GM12892 (cell line): ENCODE data around the gene DGKB.

Experiments
- DNase-seq: peaks from one replicate; pipeline ENCODE4 v3.0.0; 2011; ENCODE audit not compliant: insufficient read length
- FAIRE-seq: peaks from 2 replicates; lab custom pipeline; 2011; peaks lifted over from hg19 to GRCh38; lab: Jason Lieb, UNC
- POLR2A ChIP-seq: IDR thresholded peaks from 2 replicates; pipeline ENCODE4 v1.6.1; 2011; ENCODE audit warnings: low read depth, low read length, control low read depth
- POLR2AphosphoS5 ChIP-seq: IDR thresholded peaks from 2 replicates; pipeline ENCODE4 v1.6.1; 2011; ENCODE audit warnings: low read depth, low read length, control low read depth
- TAF1 ChIP-seq: IDR thresholded peaks from 2 replicates; pipeline ENCODE4 v1.6.1; 2011; ENCODE audit warnings: low read depth, mild to moderate bottlenecking, control low read depth, low read length, borderline replicate concordance

The DGKB gene

DNA sequence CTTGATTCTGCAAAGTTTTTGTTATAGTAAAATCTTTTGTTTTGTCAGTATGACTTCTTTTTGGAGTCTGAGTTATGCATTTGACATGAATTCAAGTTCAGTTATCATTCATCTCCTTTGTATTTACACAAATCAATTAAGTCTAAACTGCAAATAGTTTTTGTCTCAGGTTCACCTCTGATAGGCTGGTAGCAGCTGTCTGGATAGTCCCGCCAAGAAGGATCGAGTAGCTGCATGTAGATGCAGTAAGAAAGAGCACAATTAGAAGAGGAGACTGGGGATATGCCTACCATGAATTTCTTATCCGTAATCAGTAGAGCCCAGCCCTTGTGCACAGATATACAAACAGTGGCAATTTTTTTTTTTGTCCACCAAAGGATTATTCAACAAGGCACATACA is 520.6 kb downstream of the DGKB start:
- DNase-seq: no peak
- no peak for TF ChIP-seq TAF1
- TF ChIP-seq POLR2AphosphoS5: no peak
- no peak for TF ChIP-seq POLR2A
- FAIRE-seq: no peak

DNA sequence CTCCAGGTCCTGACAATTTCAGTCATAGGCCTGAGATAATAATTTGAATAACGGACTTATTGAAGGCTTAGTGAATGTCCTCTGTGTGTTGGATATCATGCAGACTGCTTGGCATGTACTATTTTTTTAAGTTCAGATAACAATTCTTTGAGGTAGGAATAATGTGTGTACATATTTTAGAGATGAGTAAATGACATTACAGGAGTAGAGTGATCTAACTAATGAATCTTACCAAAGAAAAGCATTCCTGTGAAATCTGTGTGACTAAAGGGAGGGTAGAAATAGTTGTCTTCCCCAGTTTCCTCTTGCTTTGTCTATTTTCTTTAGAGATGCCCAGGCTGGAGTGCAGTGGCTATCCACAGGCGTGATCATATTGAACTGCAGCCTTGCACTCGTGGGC is 521.2 kb downstream of the DGKB start:
- FAIRE-seq (no peak), DNase-seq (no peak)
- no peak for TF ChIP-seq TAF1
- no peak for TF ChIP-seq POLR2A
- TF ChIP-seq POLR2AphosphoS5: no peak

DNA sequence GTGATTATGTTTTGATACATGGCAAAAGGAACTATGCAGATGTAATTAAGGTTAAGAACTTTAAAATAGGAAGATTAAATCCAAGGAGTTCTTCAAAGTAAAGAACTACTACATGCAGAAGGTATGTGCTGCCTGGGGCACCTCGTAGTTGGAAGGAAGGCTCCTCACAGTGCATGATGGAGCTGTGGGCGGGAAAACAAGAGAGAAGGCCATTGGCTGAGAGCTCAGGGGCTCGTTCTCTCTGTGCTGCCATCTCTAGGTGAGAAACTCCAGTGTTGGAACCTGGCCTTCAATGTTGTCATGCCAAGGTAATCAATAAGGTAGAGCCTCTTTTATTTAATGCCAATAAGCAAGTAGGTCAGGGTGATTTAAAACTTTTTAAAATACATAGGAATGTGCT is 521.7 kb downstream of the DGKB start:
- no peak for DNase-seq
- no peak for FAIRE-seq
- TF ChIP-seq TAF1 (no peak), POLR2A (no peak), POLR2AphosphoS5 (no peak)

DNA sequence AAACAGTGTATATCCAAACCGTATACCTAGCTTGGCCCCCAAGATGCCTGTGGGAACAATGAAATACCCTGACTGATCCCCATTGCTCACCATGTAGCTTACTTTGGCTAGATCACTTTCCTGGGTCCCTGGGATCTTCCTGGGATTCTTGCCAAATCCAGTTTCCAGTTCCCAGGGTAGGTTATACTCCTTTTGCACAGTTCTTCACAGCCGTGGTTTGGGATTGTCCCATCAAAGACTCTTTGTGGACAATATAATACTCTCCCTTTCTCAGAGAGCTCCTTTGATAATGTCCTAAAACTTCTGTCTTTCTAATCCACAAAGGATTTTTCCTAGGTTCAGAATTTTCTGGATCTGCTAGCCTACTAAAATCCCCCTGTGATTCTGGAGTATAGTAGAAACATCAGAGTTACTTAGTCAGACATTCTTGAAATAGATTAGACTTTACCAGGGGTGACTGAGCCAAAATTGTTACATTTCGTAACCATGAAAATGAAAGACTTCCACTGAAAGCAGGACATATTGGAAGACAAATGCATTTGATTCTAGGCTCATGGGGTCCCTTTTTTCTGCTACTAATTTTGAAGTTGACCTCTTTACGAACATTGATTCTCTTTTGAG is 524.8 kb downstream of the DGKB start:
- TF ChIP-seq POLR2A (no peak), POLR2AphosphoS5 (no peak), TAF1 (no peak)
- no peak for FAIRE-seq
- DNase-seq: no peak

DNA sequence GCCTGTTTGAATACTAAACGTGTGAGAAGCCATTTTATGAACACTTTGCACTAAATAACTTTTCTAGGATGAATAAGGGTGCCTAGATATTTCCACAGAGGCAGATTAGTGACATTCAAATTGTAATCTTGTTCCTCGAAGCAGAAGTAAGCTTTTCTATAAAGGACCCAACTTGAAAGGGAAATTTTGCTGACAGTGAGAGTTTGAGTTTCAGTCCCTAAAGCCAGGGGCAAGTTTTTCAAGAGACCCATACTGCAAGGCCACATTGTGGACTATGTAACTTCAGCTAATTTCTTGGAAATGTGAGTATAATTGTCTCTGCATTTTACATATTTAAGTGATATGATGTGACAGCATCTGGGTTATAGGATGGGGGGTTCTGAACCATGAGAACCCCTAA is 525.8 kb downstream of the DGKB start:
- TF ChIP-seq POLR2A (no peak), POLR2AphosphoS5 (no peak), TAF1 (no peak)
- no peak for FAIRE-seq
- no peak for DNase-seq

DNA sequence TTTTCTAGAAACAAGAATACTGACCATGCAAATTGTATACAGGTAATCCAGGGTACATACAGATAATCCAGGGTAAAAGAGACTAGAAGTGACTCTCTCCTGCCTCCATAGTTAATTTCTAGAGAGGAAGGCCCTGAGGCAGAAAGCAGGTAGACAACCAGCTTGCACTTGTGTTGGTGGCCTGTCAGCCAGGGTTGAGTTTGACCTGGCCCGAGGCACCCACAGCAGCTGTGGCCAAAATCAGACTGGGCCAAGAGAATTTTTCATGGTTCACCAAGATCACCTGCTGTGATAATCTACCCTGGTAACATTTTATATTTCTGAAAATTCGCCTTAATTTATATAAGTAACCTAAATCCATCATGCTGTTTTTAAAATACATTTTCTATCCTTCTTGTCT is 526.6 kb downstream of the DGKB start:
- no peak for DNase-seq
- TF ChIP-seq POLR2AphosphoS5: no peak
- no peak for TF ChIP-seq POLR2A
- no peak for TF ChIP-seq TAF1
- FAIRE-seq: no peak

DNA sequence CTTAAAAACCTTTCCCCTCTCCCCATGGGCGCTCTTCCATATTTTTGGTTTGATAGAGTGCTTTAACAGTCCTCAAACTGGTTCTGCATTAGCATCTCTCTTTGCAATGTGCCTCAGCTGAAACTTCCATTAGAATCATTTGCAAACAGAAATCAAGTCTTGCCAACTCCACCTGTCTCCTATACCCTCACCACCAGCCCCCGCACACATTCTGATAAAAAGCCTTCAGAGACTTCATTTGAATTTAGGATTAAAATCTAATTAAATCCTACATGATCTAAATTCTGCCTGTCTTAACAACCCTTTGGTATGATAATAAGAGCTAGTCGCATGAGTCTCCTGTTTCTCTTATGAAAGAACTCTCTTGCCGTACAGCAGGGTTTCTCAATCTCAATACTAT is 528.2 kb downstream of the DGKB start:
- DNase-seq (no peak), FAIRE-seq (no peak)
- TF ChIP-seq POLR2A (no peak), POLR2AphosphoS5 (no peak), TAF1 (no peak)

DNA sequence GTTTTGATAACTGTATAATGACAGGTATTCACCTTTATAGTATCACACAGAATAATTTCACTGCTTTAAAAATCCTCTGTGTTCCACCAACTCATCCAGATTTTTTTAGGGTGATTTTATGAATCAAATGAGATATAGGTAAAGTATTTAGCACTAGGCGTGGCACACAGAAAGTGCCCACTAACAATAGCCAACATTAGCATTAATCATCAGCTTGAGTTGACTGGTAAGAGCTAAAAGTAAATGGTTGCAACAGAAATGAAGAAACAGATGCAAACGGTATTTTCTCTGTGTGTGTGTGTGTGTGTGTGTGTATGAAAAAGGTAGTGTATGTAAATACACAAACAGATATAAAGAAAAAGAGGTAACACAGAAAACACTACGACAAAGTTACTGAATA is 534.3 kb downstream of the DGKB start:
- FAIRE-seq (no peak), DNase-seq (no peak)
- TF ChIP-seq POLR2A: no peak
- no peak for TF ChIP-seq POLR2AphosphoS5
- TF ChIP-seq TAF1: no peak

DNA sequence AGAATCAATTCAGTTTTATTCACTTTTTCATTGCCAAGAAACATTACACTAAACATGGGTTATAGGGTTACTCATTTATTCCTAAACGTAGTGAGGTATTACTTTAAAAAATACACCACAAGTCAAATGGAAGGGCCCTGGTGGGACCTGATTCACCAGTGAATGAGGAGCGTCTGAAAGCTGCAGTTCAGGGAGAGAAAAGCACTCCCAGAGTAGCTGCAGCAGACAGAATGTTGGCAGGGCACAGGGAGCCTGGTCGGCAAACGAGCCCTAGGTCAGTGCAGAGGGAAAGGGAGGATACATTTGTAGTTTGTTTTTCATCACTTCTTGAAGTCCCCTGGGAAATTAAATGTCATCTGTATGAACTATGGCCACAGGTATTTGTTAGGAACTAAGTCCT is 551.4 kb downstream of the DGKB start:
- TF ChIP-seq TAF1: no peak
- TF ChIP-seq POLR2AphosphoS5: no peak
- no peak for TF ChIP-seq POLR2A
- no peak for FAIRE-seq
- DNase-seq: no peak

DNA sequence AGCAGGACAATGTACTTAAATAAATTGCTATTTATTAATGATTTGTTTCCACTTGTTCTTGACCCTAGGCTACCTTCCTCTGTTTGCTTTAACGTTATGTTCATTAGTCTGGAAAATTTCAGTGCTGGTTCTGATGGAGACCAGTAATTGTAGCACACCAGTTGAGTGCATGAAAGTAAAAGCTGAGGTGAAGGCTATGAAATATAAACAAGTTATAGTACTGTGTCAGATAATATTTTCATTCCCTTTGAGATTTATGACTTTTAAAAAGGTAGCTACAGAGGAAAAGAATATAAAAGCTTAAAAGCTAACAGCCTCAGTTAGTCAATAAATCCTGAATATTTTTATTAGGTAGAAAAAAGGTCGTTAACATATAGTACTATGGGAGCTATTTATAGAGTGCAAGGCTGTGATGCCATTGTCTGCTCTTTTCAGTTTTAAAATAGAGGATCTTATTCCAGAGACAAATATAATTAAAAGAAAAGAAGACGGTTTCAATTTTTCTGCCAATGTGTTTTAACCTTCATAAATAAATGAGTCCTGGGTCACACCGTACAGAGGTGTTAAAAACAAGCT is 561.3 kb downstream of the DGKB start:
- no peak for DNase-seq
- FAIRE-seq: no peak

DNA sequence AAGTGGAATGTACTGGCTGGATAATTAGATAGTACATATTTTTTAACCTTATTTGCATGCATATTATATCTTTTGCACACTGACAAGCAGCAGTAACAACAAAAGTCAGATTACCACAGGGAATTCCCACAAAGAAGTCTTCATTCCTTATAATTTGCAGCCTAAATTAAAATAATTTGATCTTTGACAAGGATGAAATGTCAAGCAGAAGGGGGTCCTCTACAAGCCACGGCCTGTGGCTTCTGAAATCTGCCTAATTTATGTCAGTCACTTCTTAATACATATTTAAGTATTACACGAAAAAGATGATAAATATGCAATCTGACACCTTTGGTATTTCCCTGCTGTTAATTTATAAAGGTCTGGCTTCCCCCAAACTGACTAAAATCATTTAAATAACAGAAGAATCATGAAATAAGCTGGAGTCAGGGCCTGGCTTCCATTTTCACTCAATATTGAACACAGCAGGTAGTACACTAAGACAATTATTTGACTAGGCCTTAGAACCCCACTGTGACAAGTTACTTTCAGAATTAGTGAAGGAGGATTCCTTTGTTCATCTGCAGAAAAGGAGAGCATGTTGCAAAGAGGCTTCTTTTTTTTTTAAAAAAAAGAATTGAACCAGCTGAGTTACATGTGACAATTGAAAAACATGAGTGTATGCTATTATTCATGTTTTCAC is 562.0 kb downstream of the DGKB start:
- DNase-seq (no peak), FAIRE-seq (no peak)
- no peak for TF ChIP-seq POLR2AphosphoS5

More for the DNA sequence above, 561.3 kb downstream of the DGKB start:
- TF ChIP-seq POLR2A (no peak), TAF1 (no peak), POLR2AphosphoS5 (no peak)

DNA sequence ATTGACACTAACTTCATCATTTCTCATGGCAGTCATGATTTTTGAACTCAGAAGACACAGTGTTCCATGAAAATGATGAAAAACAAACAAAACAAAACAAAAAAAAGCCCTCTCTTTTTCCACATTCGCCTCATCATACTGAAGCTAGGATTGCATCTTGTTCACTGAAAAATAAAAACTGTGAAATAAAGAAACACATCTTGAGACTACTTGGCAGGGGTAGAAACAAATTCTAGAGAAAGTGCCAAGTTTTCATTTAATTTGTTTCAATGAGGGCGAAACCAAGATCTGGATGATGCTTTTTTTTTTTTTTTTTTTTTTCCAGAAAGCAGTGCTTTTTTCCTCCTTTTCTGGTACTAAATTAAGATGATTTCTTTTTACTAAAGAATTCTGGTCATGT is 562.7 kb downstream of the DGKB start:
- DNase-seq: no peak
- no peak for FAIRE-seq

More for the DNA sequence above, 562.7 kb downstream of the DGKB start:
- TF ChIP-seq POLR2A: no peak
- no peak for TF ChIP-seq POLR2AphosphoS5
- no peak for TF ChIP-seq TAF1
